ENCODE measurements around the gene SCNN1B.
"Not testable (repeated sequence)": the region's sequence is repeated elsewhere in the genome, so short reads cannot be mapped to it uniquely, and the experiment has no call there.

The SCNN1B gene, protein sequence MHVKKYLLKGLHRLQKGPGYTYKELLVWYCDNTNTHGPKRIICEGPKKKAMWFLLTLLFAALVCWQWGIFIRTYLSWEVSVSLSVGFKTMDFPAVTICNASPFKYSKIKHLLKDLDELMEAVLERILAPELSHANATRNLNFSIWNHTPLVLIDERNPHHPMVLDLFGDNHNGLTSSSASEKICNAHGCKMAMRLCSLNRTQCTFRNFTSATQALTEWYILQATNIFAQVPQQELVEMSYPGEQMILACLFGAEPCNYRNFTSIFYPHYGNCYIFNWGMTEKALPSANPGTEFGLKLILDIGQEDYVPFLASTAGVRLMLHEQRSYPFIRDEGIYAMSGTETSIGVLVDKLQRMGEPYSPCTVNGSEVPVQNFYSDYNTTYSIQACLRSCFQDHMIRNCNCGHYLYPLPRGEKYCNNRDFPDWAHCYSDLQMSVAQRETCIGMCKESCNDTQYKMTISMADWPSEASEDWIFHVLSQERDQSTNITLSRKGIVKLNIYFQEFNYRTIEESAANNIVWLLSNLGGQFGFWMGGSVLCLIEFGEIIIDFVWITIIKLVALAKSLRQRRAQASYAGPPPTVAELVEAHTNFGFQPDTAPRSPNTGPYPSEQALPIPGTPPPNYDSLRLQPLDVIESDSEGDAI

GRCh38 chr16:23302045-23302956 lies at the start of gene SCNN1B:
Gene SCNN1B, plus strand, starts transcription at chr16:23302302. Its CDS starts 46,298 bp downstream, at chr16:23348600.
- DNase-seq: no peak

GRCh38 chr16:23252310-23252709 lies 49.8 kb upstream of the SCNN1B start:
- DNase-seq: no peak

DNA sequence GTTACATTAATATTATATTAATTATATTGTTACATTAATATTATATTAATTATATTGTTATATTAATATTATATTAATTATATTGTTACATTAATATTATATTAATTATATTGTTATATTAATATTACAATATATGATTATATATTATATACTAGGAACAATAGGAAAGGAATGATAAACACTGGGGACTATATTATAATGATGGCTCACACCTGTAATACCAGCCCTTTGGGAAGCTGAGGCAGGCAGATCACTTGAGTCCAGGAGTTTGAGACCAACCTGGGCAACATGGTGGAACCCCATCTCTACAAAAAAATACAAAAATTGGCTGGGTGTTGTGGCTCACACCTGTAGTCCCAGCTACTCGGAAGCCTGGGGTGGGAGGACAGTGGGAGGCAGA lies 48.5 kb upstream of the SCNN1B start:
- not testable (repeated sequence) for DNase-seq

- peak in 2 of 6 experiments; percentile 4 to 9 for DNase-seq
These were observed 47.8 kb upstream of the SCNN1B start for GRCh38 chr16:23254338-23254737.

DNA sequence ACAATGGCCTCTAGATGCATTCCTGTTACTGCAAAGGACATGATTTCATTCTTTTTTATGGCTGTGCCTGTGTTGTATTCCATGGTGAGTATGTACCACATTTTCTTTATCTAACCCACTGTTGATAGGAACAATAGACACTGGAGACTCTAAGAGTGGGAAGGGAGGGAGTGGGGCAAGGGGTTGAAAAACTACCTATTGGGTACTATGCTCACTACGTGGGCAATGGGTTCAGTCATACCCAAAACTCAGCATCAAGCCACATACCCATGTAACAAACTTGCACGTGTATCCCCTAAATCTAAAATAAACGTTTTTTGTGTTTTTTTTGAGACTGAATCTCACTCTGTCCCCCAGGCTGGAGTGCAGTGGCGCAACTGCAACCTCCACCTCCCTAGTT lies 47.1 kb upstream of the SCNN1B start:
- no peak for DNase-seq

DNA sequence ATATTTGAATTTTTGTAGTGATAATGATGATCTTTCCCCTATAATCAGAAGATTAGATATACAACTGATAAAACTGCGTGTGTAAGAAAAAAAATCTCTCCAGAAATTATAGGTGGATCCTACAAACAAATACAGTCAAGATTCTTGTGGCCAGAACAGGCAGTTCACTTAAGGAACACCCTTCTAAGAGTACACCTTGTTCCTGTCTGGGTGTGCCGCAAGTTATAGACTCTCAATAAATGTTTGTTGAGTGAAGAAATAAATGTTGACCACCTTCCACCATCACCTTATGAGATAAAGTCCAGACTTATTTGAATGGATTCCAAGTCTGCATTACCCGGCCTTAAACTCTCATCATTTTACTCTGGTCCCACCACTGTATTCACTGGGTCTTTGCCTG lies 45.7 kb upstream of the SCNN1B start:
- no peak for DNase-seq

DNA sequence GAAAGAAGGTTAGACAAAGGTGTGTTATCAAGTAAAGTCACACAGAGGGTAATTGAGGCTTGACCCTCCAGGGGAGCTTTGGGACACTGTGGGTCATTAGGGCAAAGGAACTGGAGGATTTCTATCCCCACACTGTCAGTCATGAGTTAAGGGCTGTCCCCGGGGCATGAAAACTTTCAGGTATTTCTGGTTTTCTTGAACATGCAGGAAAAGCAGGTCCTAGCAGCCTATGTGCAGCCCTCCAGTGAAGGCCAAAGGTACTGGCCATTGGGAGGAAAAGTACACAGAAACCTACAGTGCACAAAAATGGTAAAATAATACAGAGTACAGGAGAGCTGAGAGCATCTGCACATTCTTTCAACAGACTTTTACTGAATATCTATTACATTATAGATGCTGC lies 44.4 kb upstream of the SCNN1B start:
- no peak for DNase-seq

GRCh38 chr16:23258919-23259237 lies 43.2 kb upstream of the SCNN1B start:
- DNase-seq: no peak

- no peak for DNase-seq
These were observed 34.5 kb upstream of the SCNN1B start for GRCh38 chr16:23267647-23268046.

DNA sequence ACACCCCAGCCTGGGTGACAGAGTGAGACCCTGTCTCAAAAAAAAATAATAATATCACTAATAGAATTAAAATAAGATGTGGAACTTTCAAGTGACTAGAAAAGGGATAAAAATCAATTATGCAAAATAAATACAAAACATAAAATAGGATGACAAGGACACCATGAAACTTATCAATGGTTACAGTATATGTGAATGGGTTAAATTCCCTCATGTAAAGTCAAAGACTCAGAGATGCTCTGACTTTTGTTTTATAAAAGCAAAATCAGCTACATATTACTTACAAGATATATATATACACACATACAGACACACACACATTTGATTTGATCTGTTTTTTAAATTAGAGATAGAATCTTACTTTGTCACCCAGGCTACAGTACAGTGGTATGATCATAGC lies 33.5 kb upstream of the SCNN1B start:
- no peak for DNase-seq

- DNase-seq: no peak
These were observed 32.7 kb upstream of the SCNN1B start for GRCh38 chr16:23269248-23269953.

DNA sequence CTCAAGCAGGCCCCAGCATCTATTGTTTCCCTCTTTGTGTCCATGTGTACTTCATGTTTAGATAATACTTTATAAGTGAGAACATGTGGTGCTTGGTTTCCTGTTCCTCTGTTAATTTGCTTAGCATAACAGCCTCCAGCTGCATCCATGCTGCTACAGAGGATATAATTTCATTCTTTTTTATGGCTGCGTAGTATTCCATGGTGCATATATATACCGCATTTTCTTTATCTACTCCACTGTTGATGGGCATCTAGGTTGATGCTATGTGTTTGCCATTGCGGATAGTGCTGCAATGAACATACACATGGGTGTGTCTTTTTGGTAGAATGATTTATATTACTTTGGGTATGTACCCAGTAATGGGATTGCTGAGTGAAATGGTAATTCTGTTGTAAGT lies 31.4 kb upstream of the SCNN1B start:
- DNase-seq: no peak

DNA sequence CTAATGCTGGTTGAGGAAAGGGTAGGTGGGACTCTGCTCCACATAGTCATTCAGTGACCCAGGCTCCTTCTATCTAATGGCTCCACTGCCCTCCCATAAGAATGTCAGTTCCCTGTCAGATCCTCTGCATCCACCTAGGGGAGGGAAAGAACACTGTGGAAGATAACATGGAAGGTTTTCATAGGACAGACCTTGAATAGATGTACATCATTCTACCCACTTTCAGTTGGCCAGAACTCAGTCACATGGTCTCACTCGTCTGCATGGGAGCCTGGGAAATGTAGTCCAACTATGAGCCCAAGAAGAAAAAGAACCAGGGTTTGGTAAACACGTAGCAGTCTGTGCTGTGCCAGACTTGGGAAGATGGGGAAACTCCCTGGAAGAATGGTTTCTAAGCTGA lies 27.1 kb upstream of the SCNN1B start:
- DNase-seq: no peak

DNA sequence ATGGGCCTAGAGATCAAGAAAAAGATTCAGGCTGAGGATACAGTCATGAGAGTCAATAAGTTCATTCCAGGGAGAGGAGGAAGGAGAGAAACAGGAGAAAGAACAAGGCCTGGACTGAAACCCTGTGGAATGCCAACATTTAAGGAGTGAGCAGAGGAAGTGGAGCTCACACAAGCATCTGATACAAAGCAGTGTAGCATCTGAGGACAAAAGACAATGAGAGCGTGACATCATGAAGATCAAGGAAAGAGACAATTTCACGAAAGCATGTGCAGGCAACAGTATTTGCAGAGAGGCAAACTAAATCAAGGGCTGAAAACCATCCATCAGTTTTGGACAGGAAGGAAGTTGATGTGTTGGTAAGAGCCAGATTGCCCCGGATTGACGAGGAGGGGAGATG lies 25.3 kb upstream of the SCNN1B start:
- no peak for DNase-seq

DNA sequence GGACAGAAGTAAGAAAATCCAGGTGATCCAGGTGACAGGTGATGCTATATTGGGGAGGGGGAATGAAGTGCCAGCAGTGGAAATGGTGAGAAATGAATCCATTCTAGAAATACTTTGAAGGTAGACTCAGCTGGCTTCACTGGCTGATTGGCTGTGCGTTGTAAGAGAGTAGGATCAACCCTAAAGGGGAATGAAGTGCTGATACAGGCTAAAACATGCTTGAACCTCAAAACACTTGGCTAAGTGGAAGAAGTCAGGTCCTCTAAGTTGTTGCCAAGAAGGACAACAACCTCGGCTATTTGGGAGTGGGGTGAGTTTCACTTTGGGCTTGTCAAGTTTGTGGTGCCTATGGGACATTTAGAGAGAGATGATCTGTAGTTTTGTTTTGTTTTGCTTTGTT lies 24.1 kb upstream of the SCNN1B start:
- DNase-seq: no peak

DNA sequence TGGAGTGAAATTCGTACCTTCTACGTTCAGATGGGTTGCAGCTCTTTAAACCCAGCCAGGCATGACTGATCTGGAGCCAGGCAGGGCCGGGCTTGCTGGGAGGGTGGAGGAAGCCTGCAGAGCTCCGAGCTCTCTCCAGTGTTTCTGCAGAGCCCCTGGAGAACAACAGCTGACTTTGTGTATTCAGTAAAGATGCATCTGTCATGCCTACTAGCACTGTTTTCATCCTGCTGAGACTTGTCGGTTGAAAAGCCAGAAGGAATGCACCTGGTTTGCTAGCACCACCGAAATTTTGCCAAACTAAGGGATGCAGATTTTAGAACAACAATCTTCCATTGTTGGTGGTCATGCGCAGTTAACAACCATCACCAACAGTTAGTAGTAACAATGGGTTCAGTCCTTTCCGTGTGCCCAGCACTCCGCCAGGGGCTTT lies 22.4 kb upstream of the SCNN1B start:
- DNase-seq: no peak

- DNase-seq: no peak
These were observed 21.6 kb upstream of the SCNN1B start for GRCh38 chr16:23280483-23280967.

DNA sequence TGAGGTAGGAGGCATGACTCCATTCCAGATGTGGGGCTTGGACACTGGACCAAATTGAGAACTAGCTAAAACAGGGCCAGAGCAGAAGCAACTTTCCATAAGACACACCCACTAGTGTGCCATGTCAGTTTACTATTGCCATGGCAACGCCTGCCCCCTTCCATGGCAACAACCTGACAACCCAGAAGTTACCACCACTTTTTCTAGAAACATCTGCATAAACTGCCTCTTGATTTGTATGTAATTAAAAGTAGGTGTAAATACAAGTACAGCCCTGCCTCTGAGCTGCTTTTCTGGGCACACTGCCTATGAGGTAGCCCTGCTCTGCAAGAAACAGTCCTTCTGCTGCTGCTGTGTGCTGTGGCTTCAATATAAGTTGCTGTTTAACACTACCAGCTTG lies 19.5 kb upstream of the SCNN1B start:
- no peak for DNase-seq

GRCh38 chr16:23283571-23283970 lies 18.5 kb upstream of the SCNN1B start:
- DNase-seq: no peak

- DNase-seq: no peak
These were observed 17.5 kb upstream of the SCNN1B start for GRCh38 chr16:23284584-23284983.

DNA sequence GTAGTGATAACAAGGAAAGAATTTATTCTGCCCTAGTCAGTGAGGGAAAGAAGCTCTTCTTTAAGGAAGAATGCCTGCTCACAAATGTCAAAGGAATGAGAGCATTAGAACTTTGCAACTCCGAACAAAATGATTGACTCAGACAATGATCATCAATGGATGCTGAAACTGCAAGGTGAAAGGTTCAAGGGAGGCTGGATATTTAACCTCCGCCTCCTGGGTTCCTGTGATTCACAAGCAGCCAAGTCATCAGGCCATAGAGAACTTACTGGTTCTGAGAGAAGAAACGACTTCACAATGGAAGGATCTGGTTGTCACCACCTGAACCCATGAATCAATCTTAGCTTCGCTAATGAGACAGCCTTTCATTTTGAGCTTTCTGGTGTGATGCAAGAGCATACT lies 16.0 kb upstream of the SCNN1B start:
- no peak for DNase-seq

GRCh38 chr16:23288209-23288608 lies 13.9 kb upstream of the SCNN1B start:
- DNase-seq: no peak

Data from stimulated activated naive CD4-positive, alpha-beta T cell (primary cell).